GM12878 (cell line): Measurements from ENCODE around the gene TOP1. TPM values are rescaled to one million over a fixed set of nuclear protein-coding genes. Genes with fewer than 3 reads are reported as not detected.

ENCODE experiments used
- BACH1 ChIP-seq: fragments of 450-650 bp; IDR thresholded peaks from 2 replicates; pipeline ENCODE4 v1.6.1; 2017; ENCODE audit warnings: mild to moderate bottlenecking, borderline replicate concordance
- BCL11A ChIP-seq: IDR thresholded peaks from 2 replicates; pipeline ENCODE4 v1.6.1; 2011; ENCODE audit warnings: low read depth, low read length
- CBX5 ChIP-seq: sonication (generic); IDR thresholded peaks from 2 replicates; pipeline ENCODE4 v1.6.1; 2016; ENCODE audit warnings: low read depth, moderate library complexity, mild to moderate bottlenecking, inconsistent platforms
- CREM ChIP-seq: IDR thresholded peaks from 2 replicates; pipeline ENCODE4 v1.6.1; 2014; ENCODE audit warnings: antibody characterized with exemption, low read depth
- HDGF ChIP-seq: fragments of 450-650 bp; IDR thresholded peaks from 2 replicates; pipeline ENCODE4 v1.6.1; 2016; ENCODE audit warnings: antibody characterized with exemption
- NBN ChIP-seq: fragments of 450-650 bp; IDR thresholded peaks from 2 replicates; pipeline ENCODE4 v1.6.1; 2016
- POU2F2 ChIP-seq: IDR thresholded peaks from 3 replicates; pipeline ENCODE4 v1.6.1; 2011; ENCODE audit warnings: low read depth, mild to moderate bottlenecking, low read length, borderline replicate concordance
- SMARCA5 ChIP-seq: fragments of 450-650 bp; IDR thresholded peaks from 2 replicates; pipeline ENCODE4 v1.6.1; 2017; ENCODE audit warnings: mild to moderate bottlenecking
- SPI1 ChIP-seq: IDR thresholded peaks from 2 replicates; pipeline ENCODE4 v1.6.1; 2011; ENCODE audit warnings: low read depth, mild to moderate bottlenecking, low read length, moderate library complexity, borderline replicate concordance; ENCODE audit not compliant: insufficient read depth
- TAF1 ChIP-seq: IDR thresholded peaks from 2 replicates; pipeline ENCODE4 v1.6.1; 2011; ENCODE audit warnings: mild to moderate bottlenecking, low read depth, low read length, borderline replicate concordance
- TCF12 ChIP-seq: IDR thresholded peaks from 2 replicates; pipeline ENCODE4 v1.6.1; 2011; ENCODE audit warnings: low read depth, mild to moderate bottlenecking, low read length
- YY1 ChIP-seq: IDR thresholded peaks from 2 replicates; pipeline ENCODE4 v1.6.1; 2011; ENCODE audit warnings: low read depth, mild to moderate bottlenecking, low read length
- ZBTB11 ChIP-seq: fragments of 450-650 bp; formaldehyde crosslinking; IDR thresholded peaks from 2 replicates; pipeline ENCODE4 v1.5.0; 2022; ENCODE audit warnings: mild to moderate bottlenecking, missing genetic modification characterization
- ZNF687 ChIP-seq: fragments of 450-650 bp; IDR thresholded peaks from 2 replicates; pipeline ENCODE4 v1.6.1; 2017; ENCODE audit warnings: mild to moderate bottlenecking, moderate library complexity
- polyA plus RNA-seq, 11 experiments: library from polyadenylated mRNA; depleted of rRNA in 4 of 11; unstranded in 6 of 11; stranded (reverse) in 5 of 11; fragments of >200 nt; fragmentation: Nextera tagmentation in 4 of 11; fragmentation: Illumina TruSeq in 1 of 11; extraction: Ambion mirVana in 4 of 11; extraction: Trizol in 1 of 11; gene quantifications; 1 replicate in 1 of 11; 2 replicates in 10 of 11; pipeline versions ENCODE4 v1.2.1 to v1.2.3, GENCODE V29; 2011 to 2016; ENCODE audit warnings: inconsistent platforms in 2 of 11, missing spikeins in 2 of 11, low read depth in 1 of 11
- total RNA-seq, 4 experiments: library from RNA; depleted of rRNA in 3 of 4; stranded (reverse); fragments of >200 nt in 3 of 4; fragmentation: Illumina TruSeq in 1 of 4; extraction: Trizol in 1 of 4; gene quantifications; 2 replicates each; pipeline versions ENCODE4 v1.2.1 to v1.2.3, GENCODE V29; 2013 to 2021

Gene TOP1
- total and polyA plus RNA-seq, 10 of the 15 experiments (the other 5 are each of a cell fraction or from before 2014, with no cell fraction given): 21.5 to 128 (median 47.3) TPM

GRCh38 chr20:41038878-41039404, 10.3 kb downstream of the TOP1 start (continued):
- TF ChIP-seq SPI1: peak; percentile 57; the same call in 1 of the 2 replicates
- no peak for TF ChIP-seq YY1
- TF ChIP-seq SMARCA5: no peak
- 0 out of 2 replicates have a peak, but pooled peaks have one; percentile 21 for TF ChIP-seq NBN
- 0 out of 2 replicates have a peak, but pooled peaks have one; percentile 24 for TF ChIP-seq BCL11A
- TF ChIP-seq POU2F2: no peak
- TF ChIP-seq CBX5: no peak
- no peak for TF ChIP-seq BACH1
- TF ChIP-seq ZNF687: peak; percentile 74
- TF ChIP-seq TAF1: no peak
- 0 out of 2 replicates have a peak, but pooled peaks have one; percentile 49 for TF ChIP-seq HDGF
- no peak for TF ChIP-seq ZBTB11 (CRISPR knock-in tag)
- no peak for TF ChIP-seq TCF12
- no peak for TF ChIP-seq CREM
- TF ChIP-seq, all 136 proteins: peak for 14
